ENCODE results near the gene SPIRE2. TPM values are rescaled to one million over a fixed set of nuclear protein-coding genes. Genes with fewer than 3 reads are reported as not detected.

SPIRE2 gene
- total RNA-seq, 1 donor from 2014 or later: 1.4 TPM

DNA sequence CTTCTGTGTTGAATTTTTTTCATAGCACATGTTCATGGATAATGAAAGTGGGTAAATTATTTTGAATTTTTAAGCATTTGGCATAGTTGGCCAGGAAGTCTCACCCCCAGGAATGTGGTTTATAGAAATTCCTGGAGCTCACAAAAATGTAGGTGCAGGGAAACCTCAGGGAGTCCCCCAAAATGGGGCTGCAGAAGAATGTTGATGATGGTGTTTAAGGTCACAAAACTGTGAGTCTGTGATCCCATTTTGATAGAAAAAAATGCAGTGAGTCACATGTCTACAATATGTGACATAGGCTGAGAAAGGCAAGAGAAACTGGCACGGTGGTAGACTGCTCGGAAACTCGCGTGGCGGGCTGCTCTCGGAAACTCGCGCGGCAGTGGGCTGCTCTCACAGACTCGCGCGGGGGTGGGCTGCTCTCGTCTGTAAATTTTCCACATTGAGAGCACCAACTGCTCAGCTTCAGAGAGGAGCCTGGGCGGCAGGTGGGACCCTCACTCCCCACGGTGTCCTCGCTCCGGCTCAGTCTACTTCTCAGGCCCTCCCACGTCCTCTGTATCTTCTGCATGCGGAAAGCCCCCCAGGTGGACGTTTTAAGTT, 71.7 kb downstream of the SPIRE2 start:
- no peak for DNase-seq (ENCODE audit: low spot score)
- Mint-ChIP-seq H3K4me3 (ENCODE audit: unreplicated experiment) (no peak overlapping the region), H3K27me3 (ENCODE audit: low read depth) (no peaks in the 10 kb centered on the region), H3K4me1 (ENCODE audit: low read depth) (no peaks in the 10 kb centered on the region), H3K9me3 (ENCODE audit: low read depth) (no peaks in the 10 kb centered on the region), H3K27ac (ENCODE audit: unreplicated experiment) (no peak overlapping the region), H3K36me3 (ENCODE audit: low read depth) (peaks cover 29% of the 10 kb centered on the region)
- TF ChIP-seq, protein P1, sequence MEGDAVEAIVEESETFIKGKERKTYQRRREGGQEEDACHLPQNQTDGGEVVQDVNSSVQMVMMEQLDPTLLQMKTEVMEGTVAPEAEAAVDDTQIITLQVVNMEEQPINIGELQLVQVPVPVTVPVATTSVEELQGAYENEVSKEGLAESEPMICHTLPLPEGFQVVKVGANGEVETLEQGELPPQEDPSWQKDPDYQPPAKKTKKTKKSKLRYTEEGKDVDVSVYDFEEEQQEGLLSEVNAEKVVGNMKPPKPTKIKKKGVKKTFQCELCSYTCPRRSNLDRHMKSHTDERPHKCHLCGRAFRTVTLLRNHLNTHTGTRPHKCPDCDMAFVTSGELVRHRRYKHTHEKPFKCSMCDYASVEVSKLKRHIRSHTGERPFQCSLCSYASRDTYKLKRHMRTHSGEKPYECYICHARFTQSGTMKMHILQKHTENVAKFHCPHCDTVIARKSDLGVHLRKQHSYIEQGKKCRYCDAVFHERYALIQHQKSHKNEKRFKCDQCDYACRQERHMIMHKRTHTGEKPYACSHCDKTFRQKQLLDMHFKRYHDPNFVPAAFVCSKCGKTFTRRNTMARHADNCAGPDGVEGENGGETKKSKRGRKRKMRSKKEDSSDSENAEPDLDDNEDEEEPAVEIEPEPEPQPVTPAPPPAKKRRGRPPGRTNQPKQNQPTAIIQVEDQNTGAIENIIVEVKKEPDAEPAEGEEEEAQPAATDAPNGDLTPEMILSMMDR (IDR thresholded peaks at IDR 0.05): no peak

GRCh38 chr16:89900885-89901284, 72.6 kb downstream of the SPIRE2 start:
- no peak for DNase-seq (ENCODE audit: low spot score)
- no peak overlapping the region for H3K4me3 Mint-ChIP-seq (ENCODE audit: unreplicated experiment)
- H3K4me1 Mint-ChIP-seq (ENCODE audit: low read depth): no peaks in the 10 kb centered on the region
- H3K27ac Mint-ChIP-seq (ENCODE audit: unreplicated experiment): no peak overlapping the region
- no peaks in the 10 kb centered on the region for H3K9me3 Mint-ChIP-seq (ENCODE audit: low read depth)
- TF ChIP-seq, protein P1 (IDR thresholded peaks at IDR 0.05): no peak
- H3K27me3 Mint-ChIP-seq (ENCODE audit: low read depth): no peaks in the 10 kb centered on the region
- peaks cover 28% of the 10 kb centered on the region for H3K36me3 Mint-ChIP-seq (ENCODE audit: low read depth)

DNA sequence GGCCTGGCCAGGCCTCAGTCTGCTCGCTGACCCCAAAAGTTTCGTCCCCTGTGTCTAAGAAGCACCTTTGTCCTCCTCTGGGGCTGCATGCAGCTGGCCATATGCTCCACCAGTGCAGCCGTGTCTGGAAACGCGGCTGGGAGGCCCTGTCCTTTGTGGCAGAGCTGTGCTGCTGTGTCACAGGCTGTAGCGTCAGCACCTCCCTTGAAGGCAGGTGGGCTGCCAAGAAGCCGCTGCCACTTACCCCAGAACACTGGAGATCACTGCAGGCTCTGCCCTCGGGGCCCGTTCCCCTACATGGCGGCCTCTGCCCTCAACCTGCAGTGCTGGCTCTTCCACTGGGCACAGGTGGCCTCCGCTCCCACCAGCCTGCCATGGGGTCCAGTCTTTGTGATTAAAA, 74.7 kb downstream of the SPIRE2 start:
- H3K27me3 Mint-ChIP-seq (ENCODE audit: low read depth): no peaks in the 10 kb centered on the region
- no peak overlapping the region for H3K4me3 Mint-ChIP-seq (ENCODE audit: unreplicated experiment)
- no peak overlapping the region for H3K27ac Mint-ChIP-seq (ENCODE audit: unreplicated experiment)
- no peaks in the 10 kb centered on the region for H3K4me1 Mint-ChIP-seq (ENCODE audit: low read depth)
- H3K36me3 Mint-ChIP-seq (ENCODE audit: low read depth): peaks cover 37% of the 10 kb centered on the region
- H3K9me3 Mint-ChIP-seq (ENCODE audit: low read depth): no peaks in the 10 kb centered on the region
- TF ChIP-seq, protein P1 (IDR thresholded peaks at IDR 0.05): no peak
- peak; percentile 81 for DNase-seq (ENCODE audit: low spot score)

DNA sequence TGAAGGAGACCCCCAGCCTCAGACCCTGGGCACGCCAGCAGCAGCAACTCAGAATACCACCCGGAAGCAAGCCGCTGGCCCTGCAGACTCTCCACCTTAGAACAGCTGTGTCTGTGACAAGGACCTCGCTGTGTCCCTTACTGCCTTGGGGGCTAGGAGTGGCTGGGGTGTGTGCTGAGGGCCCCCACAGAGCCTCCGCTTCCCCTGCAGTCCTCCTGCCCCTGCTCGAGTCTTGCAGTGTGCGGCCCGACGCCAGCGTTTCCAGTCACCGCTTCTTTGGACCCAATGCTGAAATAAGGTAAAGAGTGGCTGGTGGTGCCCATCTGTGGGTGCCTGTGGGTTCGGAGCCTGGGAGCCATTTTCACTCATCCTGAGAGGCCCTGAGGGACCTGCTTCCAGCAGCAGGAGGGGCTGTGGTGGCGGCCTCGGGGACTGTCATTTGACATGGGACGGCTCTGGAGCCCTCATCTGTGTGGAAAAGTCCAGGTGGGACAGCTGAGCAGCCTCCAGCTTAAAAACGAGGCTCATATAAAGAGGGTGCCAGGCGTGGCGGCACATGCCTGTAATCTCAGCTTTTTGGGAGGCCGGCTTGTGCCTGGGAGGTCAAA, 75.7 kb downstream of the SPIRE2 start:
- no peak overlapping the region for H3K4me3 Mint-ChIP-seq (ENCODE audit: unreplicated experiment)
- DNase-seq (ENCODE audit: low spot score): no peak
- TF ChIP-seq, protein P1 (IDR thresholded peaks at IDR 0.05): no peak
- H3K9me3 Mint-ChIP-seq (ENCODE audit: low read depth): no peaks in the 10 kb centered on the region
- peaks cover 31% of the 10 kb centered on the region for H3K36me3 Mint-ChIP-seq (ENCODE audit: low read depth)
- no peaks in the 10 kb centered on the region for H3K27me3 Mint-ChIP-seq (ENCODE audit: low read depth)
- H3K27ac Mint-ChIP-seq (ENCODE audit: unreplicated experiment): no peak overlapping the region
- H3K4me1 Mint-ChIP-seq (ENCODE audit: low read depth): no peaks in the 10 kb centered on the region

- no peak overlapping the region for H3K4me3 Mint-ChIP-seq (ENCODE audit: unreplicated experiment)
- H3K4me1 Mint-ChIP-seq (ENCODE audit: low read depth): no peaks in the 10 kb centered on the region
- DNase-seq (ENCODE audit: low spot score): no peak
- H3K9me3 Mint-ChIP-seq (ENCODE audit: low read depth): no peaks in the 10 kb centered on the region
- H3K27ac Mint-ChIP-seq (ENCODE audit: unreplicated experiment): no peak overlapping the region
- no peaks in the 10 kb centered on the region for H3K27me3 Mint-ChIP-seq (ENCODE audit: low read depth)
- peaks cover 27% of the 10 kb centered on the region for H3K36me3 Mint-ChIP-seq (ENCODE audit: low read depth)
- TF ChIP-seq, protein P1 (IDR thresholded peaks at IDR 0.05): no peak
These were observed 76.6 kb downstream of the SPIRE2 start for GRCh38 chr16:89904606-89905510.

All from chondrocyte (in vitro differentiated cells).